ENCODE results near the gene ZC2HC1B. TPM values are rescaled to one million over a fixed set of nuclear protein-coding genes. Genes with fewer than 3 reads are reported as not detected.
A peak's percentile ranks its signal among the peaks of the same experiment; 100 is the strongest.

Gene ZC2HC1B
- total RNA-seq (2011; cell fraction: chromatin; rRNA removed; ENCODE audit: low replicate concordance) = not detected in 2 replicates
- total RNA-seq (2011; cell fraction: nucleolus; rRNA removed) = not detected in 2 replicates
- not detected in 2 replicates for total RNA-seq (2011; cell fraction: nucleoplasm; rRNA removed)
- not detected in 2 replicates for total RNA-seq (2014; rRNA removed)
- total RNA-seq (2014; rRNA removed; fragmentation: Illumina TruSeq; extraction: Trizol) = not detected in 2 replicates
- total RNA-seq (2015; rRNA removed; fragmentation: Illumina TruSeq; extraction: Trizol) = not detected in 2 replicates
- total RNA-seq (2021) = not detected in 2 replicates
- polyA plus RNA-seq (2011; rRNA removed) = not detected in 2 replicates
- not detected in 2 replicates for polyA plus RNA-seq (2011; cell fraction: cytosol; rRNA removed)
- polyA plus RNA-seq (2011; cell fraction: nucleus; rRNA removed) = not detected in 2 replicates
- not detected in 2 replicates for polyA plus RNA-seq (2012)
- not detected in 2 replicates for polyA plus RNA-seq (2014; fragmentation: Illumina TruSeq; extraction: Trizol)
- polyA plus RNA-seq (2014; fragmentation: Nextera tagmentation; extraction: Ambion mirVana) = not detected
- polyA plus RNA-seq (2014; rRNA removed) = not detected in 2 replicates
- not detected in 2 replicates for polyA minus RNA-seq (2011; rRNA and poly(A)+ RNA removed)
- not detected in 2 replicates for polyA minus RNA-seq (2011; cell fraction: cytosol; rRNA and poly(A)+ RNA removed)
- polyA minus RNA-seq (2011; cell fraction: nucleus; rRNA and poly(A)+ RNA removed) = not detected in 2 replicates
- Bru-seq, nascent RNA = percentile 89 among the genes with signal in this experiment
- BruChase-seq, experiment 1, labeled RNA remaining after a 2-hour chase = percentile 63 among the genes with signal in this experiment
- BruChase-seq, experiment 2, labeled RNA remaining after a 6-hour chase = percentile 50 among the genes with signal in this experiment
- long read RNA-seq, experiment 1 = 0 reads
- long read RNA-seq, experiment 2 = 0 reads
- long read RNA-seq, experiment 3 = 0 reads

- intact Hi-C loops (cut with micrococcal nuclease) (loop anchor here (10.0 kb wide), 1 partner anchor 151 kb away; no protein-coding TSS in a partner anchor), in situ Hi-C loops (cut with MboI) (no loop called here)
- no peak within 1 kb of the TSS for H3K27ac ChIP-seq (ENCODE audit: extremely low read depth, low read depth, low read length)
- no peak; the same call in 2 of the 3 replicates for ATAC-seq
- DNase-seq (ENCODE audit: extremely low read depth in 1 of 4, low spot score in 3 of 4) = no peak
- no peak within 1 kb of the TSS for H3K9ac ChIP-seq (ENCODE audit: insufficient read depth in 1 of 2, low read depth in 2 of 2, low read length in 2 of 2)
- H4K20me1 ChIP-seq (replicated peaks; ENCODE audit: control insufficient read depth, insufficient read depth, low read length) = no peaks in the 10 kb centered on the region
- ChIA-PET POLR2A (no interaction called here), CTCF (ENCODE audit: low intra/inter-chr PET ratio) (no interaction called here)
- H2AFZ ChIP-seq (ENCODE audit: low read depth, low read length) = no peak within 1 kb of the TSS
- no peaks in the 10 kb centered on the region for H3K79me2 ChIP-seq (ENCODE audit: control insufficient read depth, insufficient read depth, low read length)
- TF ChIP-seq HDGF (IDR thresholded peaks at IDR 0.05) (no peak), GTF3C2 (IDR thresholded peaks at IDR 0.05; ENCODE audit: borderline replicate concordance, extremely low read depth, insufficient read length) (no peak), ATF7 (IDR thresholded peaks at IDR 0.05) (peak; percentile 56; the same call in 1 of the 2 replicates), NUFIP1 (IDR thresholded peaks at IDR 0.05; ENCODE audit: partially characterized antibody) (no peak), HMGXB4 (CRISPR knock-in tag; IDR thresholded peaks at IDR 0.05) (no peak), HMBOX1 (IDR thresholded peaks at IDR 0.05) (peak; percentile 88), MAZ (CRISPR knock-in tag; conservative IDR thresholded peaks at IDR 0.05 in 1 of 2, IDR thresholded peaks at IDR 0.05 in 1 of 2) (no peak), ATF3 (IDR thresholded peaks at IDR 0.05) (peak; percentile 72), ATF3 (CRISPR knock-in tag; conservative IDR thresholded peaks at IDR 0.05) (no peak)
- no peaks in the 10 kb centered on the region for H3K4me1 ChIP-seq (replicated peaks in 1 of 2; ENCODE audit: control insufficient read depth in 2 of 2, insufficient read depth in 2 of 2, low read length in 2 of 2)
- no TSS peak for BruUV-seq (replicated peaks)
- no peaks in the 10 kb centered on the region for H3K9me3 ChIP-seq (replicated peaks; ENCODE audit: control insufficient read depth, insufficient read depth, low read depth, low read length)
- no peak for FAIRE-seq
- peaks cover 60% of the 10 kb centered on the region for H3K36me3 ChIP-seq (ENCODE audit: control insufficient read depth, insufficient read depth, low read length)
- no peaks in the 10 kb centered on the region for H3K9me1 ChIP-seq (ENCODE audit: control insufficient read depth, insufficient read depth, low read length)
- no peak within 1 kb of the TSS for H3K4me2 ChIP-seq (ENCODE audit: insufficient read depth, low read length)
- no peak within 1 kb of the TSS for H3K4me3 ChIP-seq
- 96% methylated on average over 1 of the region's 1 CpG for WGBS (ENCODE audit: insufficient coverage, low coverage, missing lambda C conversion rate)
- no peaks in the 10 kb centered on the region for H3K27me3 ChIP-seq (ENCODE audit: control insufficient read depth in 2 of 2, insufficient read depth in 2 of 2, low read length in 2 of 2)
Measured at GRCh38 chr6:143864234-143864633, at the start of gene ZC2HC1B. Gene ZC2HC1B, plus strand, starts transcription at chr6:143864474. Its CDS starts 66 bp downstream, at chr6:143864540.

Measured in K562 (cell line).